Measurements from ENCODE around the gene APOA5.
A peak's percentile ranks its signal among the peaks of the same experiment; 100 is the strongest.

APOA5 gene

DNA sequence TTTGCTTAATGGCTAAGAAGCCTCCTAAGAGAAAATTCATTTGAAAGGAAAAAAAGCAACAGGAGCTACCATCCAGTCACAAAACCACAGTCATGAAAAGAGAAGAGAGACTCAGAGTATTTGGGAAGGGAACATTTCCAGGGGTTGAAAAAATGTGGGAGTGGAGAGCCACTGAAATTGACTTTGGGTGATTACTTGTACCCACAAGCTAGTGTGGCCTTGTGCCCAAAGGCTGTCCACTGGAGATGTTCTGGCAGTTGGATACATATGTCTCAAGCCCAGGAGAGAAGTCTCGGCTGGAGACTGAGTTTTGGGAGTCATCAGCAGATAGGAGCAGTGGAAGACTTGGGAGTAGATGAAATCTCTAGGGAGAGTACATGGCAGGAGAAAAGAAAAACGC, 3.2 kb upstream of the APOA5 start:
- no peak for DNase-seq

DNA sequence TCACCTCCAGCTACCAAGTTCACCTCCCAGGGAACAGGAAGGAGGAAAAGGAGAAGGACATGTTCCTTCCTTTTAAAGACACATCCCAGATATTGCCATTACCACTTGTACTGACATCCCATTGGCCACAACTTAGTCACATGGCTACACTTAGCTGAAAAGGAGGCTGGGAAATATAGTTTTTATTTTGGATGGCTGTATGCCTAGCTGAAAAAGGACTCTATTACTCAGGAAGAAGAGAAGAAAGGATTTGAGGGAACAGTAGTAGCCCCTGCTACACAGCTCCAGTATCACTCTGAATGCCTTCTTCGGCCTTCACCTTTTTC, 2.1 kb upstream of the APOA5 start:
- no peak for DNase-seq

DNA sequence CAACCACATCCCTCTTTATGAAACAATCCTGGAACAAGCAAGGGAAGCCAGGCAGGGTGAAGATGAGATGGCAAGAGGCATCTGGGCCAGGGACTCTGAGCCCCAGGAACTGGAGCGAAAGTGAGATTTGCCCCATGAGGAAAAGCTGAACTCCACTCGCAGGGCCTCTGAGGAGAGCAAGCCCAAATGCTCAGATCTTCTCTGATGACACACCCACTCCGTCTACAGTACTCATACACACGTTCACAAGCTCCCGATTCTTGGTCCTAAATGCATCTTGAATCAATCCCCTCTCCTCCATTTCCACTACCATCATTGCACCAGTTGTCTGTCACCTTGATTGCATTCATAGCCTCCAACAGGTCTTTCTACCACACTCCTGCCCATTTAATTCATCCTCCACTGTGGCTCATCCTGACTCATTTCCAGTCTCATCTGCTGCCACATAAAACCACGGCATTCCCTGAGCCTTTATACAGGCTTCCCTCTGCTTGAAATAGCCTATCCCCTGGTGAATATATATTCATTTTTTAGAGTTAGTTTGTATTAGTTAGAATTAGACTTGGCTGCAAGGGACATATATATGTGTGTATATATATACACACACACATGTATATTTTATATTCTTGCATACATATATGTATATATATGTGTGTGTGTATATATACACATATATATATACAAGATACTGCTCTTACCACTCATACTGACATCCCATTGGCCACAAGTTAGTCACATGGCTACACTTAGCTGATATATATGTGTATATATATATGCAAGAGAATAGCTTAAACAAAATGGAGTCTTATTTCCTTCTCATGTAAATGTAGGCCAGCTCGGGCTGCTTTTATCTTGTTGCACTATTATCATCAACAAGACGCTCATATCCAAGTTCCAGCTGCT, 1.4 kb upstream of the APOA5 start:
- DNase-seq, result no peak

DNA sequence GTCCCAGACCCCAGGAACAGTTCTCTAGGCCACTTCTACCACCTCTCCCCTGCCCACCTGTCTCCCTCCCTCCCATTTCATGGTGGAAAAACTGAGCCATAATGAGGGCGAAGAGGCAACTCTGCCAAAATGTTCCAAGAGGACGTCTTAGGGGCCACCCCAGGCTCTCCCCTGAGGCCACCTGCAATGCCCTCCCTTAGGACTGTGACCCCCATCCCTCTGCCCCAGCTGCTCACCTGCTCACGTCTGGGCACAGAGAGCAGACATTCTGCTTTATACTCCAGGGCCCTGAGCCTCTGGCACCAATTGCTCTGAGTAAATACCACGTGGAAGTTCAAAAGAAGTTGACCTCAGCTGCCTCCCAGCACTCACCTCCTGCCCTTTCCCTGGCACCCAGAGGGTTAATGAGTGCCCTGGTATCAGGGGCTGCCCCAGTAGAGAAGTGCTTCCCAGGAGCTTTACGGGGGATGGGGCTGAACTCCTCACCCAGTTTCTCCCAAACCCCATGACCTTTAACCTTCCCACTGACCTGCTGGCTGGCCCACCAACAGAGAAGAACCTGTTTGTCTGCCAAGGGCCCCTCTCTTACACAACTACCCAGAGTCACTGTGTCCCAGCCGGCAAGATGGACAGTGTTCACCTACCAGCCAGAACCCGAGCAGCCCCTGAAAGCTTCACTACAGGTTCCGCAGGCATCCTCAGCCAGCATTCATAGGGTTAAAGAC, 627 bp upstream of the APOA5 start:
- DNase-seq, result no peak

DNA sequence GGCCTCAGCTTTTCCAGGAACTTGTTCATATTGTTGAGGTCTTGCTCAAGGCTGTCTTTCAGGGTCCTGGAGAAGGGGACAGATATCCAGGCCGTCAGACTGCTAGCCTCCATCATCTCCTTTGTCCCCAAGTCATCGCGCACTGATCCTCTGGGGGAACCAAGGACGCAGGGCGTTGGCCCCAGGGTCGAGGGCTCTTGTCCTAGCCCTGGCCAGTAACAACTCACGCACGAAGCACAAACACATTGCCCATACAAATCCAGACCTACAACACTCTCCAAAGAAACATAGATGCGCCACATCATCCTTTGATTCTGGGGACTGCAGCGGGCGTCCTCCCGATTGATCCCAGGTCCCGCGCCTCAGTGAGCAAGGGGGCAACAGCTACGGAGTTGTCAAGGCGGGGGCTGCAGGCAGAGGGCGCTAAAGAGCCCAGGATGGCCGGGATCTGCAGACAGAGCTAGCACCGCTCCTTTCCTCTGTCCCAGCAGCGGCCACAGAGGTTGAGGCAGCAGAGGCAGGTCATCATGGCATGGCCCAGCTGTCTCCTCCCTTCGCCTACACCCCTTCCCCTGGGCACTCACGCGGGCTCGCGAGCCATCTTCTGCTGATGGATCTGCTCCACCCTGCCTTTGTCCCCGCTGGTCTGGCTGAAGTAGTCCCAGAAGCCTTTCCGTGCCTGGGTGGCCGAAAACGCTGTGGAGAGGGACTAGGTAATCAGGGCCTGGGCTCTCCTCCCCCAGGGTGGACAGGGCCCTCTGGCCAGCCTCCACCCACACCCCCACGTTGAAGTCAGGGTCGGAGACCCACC, 472 bp downstream of the APOA5 start:
- peak; percentile 79 for DNase-seq

- no peak for DNase-seq
Observed at GRCh38 chr11:116790167-116791001, 1.3 kb downstream of the APOA5 start.

DNA sequence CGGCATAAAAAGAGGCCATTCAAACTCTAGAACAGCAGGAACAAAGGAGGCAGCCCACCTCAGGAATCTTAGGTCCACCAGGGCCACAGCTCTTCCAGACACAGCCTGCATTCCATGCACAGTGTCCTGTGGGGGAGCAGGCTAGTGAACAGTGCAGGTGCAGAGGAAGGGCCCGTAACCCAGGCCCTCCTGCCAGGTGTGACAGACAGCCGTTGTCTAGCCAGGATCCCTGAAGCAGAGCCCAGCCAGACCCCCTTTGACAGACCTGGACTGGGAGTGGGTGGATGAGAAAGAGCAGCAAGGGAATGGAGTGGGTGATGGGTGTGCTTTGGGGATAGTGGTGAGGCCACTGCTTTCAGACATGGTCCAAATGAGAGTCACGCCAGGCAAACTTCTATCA, 2.7 kb downstream of the APOA5 start:
- no peak for DNase-seq

- no peak for DNase-seq
Observed at GRCh38 chr11:116788534-116788933, 3.1 kb downstream of the APOA5 start.

- DNase-seq, result peak; percentile 91
Observed at GRCh38 chr11:116787786-116788486, 3.7 kb downstream of the APOA5 start, which contains the start of gene ZPR1. Gene ZPR1 (minus strand): TSS chr11:116788023. CDS start chr11:116787990, 33 bp downstream.

- DNase-seq, result no peak
Observed at GRCh38 chr11:116787436-116787785, 4.3 kb downstream of the APOA5 start.

DNA sequence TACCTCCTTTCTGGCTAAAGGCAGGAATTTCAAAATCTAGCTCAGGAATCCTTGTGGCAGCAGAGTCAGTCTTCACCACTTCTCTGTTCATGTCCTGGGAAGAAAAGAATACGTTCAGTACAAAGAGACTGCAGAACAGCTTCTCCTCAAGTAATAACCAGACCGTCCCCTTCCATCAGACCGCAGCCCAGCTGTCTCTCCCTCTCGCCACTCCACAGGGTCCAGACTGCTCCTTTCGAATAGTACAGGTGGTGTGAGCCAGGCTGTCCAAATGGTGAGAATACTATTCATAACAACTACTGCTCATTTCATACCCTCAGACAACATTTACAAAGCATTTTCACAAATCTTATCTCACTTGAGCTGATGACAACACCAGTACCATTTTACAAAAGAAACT, 4.7 kb downstream of the APOA5 start:
- no peak for DNase-seq

- DNase-seq, result no peak
Observed at GRCh38 chr11:116786326-116786725, 5.4 kb downstream of the APOA5 start.

GRCh38 chr11:116782728-116783127, 9.0 kb downstream of the APOA5 start:
- no peak for DNase-seq

DNA sequence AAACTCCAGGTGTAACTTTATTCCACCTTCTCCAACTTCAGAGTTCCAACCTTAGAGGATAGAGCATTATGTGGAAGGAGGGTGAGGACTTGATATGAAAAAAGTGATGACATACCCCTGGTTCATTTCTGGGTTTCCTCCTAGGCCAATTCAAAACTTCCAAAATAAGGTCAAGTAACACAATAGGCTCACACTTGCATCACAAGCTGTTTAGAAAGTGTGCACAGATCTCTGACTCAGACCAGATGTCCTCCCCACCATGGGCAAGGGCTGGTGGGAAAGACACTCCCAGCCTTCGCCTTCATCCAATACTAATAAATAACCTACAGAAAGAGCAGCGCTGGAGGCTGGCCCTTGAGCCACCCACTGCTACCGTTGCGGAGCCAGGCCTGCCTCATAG, 13.1 kb downstream of the APOA5 start:
- no peak for DNase-seq

- no peak for DNase-seq
Observed at GRCh38 chr11:116777056-116777455, 14.6 kb downstream of the APOA5 start.

DNA sequence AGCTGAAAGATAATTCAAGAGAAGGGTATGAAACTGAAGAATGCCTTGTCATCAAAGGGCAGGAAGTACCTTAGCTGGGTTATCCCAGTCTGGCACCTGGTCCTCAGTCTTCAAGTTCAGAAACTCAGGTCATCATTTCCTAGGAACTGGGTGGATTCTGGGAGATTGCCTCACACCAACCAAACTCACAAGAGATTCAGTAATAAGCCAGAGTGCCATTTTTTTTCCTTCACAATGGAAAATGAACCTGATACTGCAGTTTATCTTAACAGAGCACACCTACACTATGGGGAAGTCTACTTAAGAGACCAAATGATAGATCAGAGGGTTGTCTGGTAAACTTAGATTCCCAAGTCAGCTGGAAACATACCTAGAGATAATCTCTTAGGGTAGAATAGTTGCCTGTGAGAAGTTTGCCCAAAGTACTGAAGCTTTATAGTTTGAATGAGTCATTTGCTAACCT, 15.1 kb downstream of the APOA5 start:
- no peak for DNase-seq

DNA sequence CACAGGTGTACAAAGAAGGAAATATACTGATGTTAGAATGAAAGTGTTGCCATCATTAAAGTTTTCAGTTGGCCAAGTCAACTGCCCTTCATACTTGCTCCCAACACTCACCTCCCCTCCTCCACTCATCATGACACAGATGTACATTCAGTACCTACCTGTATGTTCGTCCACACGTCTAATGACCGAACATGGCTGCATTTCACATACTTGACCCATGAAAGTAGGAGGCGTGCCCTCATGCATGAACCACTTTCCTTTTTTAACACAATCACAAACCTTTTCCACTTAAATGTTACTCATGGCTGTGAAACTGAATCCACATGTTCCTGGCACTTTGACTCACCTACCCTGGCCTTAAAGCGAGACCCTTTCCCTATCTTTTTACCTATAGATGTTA, 15.7 kb downstream of the APOA5 start:
- no peak for DNase-seq

DNA sequence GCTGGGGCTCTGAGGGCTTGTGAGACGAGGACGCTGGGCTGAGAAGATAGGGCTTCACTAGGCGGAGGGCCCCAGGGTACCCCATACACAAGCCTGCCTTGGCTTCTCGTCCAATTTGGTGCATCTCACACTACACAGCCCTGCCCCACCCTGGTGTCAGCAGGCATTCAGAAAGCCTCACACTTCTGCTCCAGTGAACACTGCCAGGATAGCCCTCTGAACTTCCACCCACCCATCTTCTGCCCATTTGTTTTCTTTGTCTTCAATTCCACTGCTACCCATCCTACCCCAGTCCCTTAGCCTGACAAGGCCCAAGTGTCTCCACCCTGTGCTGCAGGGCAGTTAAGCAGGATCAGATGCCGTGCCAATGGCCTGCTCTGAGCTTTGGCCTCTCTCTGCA, 17.0 kb downstream of the APOA5 start:
- no peak for DNase-seq

GRCh38 chr11:116773203-116774097, 18.2 kb downstream of the APOA5 start:
- DNase-seq, result peak; percentile 16

DNA sequence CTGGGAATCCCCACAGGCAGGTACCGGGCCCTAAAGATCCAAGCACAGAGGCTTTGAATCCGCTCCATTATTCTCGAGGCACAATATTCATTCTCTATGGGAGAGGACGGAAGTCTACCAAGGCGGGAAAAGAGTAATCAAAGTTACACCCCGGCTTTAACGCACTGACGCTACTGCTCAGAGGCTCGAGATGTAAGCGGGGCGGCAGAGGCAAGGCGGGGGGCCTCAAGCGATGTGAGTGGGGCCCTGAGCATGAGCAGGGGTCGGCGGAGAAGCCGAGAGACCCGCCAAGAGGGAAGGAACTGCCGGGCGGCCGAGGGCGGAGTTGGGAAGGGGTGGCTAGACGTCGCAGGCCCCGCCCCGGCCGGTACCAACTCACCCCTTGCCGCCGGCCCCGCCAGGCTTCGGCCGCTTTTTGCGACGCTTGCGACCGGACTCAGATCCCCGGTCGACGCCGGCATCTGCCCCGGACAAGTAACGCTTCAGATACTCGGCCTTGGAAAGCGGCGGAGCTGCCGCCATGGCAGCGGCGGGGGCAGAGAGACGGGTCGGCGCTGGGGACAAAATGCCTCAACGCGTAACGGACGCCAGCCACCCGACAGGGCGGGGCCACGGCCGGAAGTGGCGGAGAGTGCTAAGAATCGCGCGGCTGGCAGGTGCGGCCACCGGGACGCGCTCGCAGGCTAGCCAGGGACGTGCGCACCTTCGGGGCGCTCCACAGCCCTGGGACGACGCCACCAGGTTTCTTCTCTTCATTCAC, 19.1 kb downstream of the APOA5 start, which contains the start of gene BUD13:
Gene BUD13 (minus strand): TSS at position 545 of the 760 bp plus-strand sequence. CDS start 23 bp downstream, at position 522.
- peak; percentile 95 for DNase-seq
